Activated T-helper 2 cell treated with anti-CD3 and anti-CD28 coated beads, Interferon-gamma antibody, Interleukin-2, Interleukin-4, amounts not matched to agents 10 μg/mL and 5 μg/mL and 100 μg/mL, durations not matched to agents 14 hours and 24 hours and 36 hours (primary cell): ENCODE data around the gene EVI5. TPM values are rescaled to one million over a fixed set of nuclear protein-coding genes. Genes with fewer than 3 reads are reported as not detected.
A peak's percentile ranks its signal among the peaks of the same experiment; 100 is the strongest.
"Not testable (repeated sequence)": the region's sequence is repeated elsewhere in the genome, so short reads cannot be mapped to it uniquely, and the experiment has no call there.

ENCODE experiments used
- DNase-seq: peaks from one replicate; pipeline ENCODE4 v3.0.0; 2021; ENCODE audit warnings: low spot score
- H3K27ac Mint-ChIP-seq: one replicate; pipeline ENCODE4 v1.8.0; 2021; ENCODE audit warnings: mixed read lengths
- H3K27me3 Mint-ChIP-seq: one replicate; pipeline ENCODE4 v1.8.0; 2021; ENCODE audit warnings: low read depth, mixed read lengths
- H3K36me3 Mint-ChIP-seq: one replicate; pipeline ENCODE4 v1.8.0; 2021; ENCODE audit warnings: low read depth, mixed read lengths
- H3K4me1 Mint-ChIP-seq: one replicate; pipeline ENCODE4 v1.8.0; 2021; ENCODE audit warnings: low read depth, mixed read lengths
- H3K4me3 Mint-ChIP-seq: one replicate; pipeline ENCODE4 v1.8.0; 2021; ENCODE audit warnings: low read depth, mild to moderate bottlenecking, moderate library complexity, mixed read lengths
- H3K9me3 Mint-ChIP-seq: one replicate; pipeline ENCODE4 v1.8.0; 2021; ENCODE audit warnings: mixed read lengths
- intact Hi-C: fragments of 100-400 bp; cut with micrococcal nuclease; formaldehyde crosslinking; loops from one replicate; pipeline ENCODE4 v1.15.1; 2023
- total RNA-seq: library from RNA; stranded (reverse); gene quantifications from 2 replicates; pipeline ENCODE4 v1.2.3, GENCODE V29; 2022

Gene EVI5
- total RNA-seq, 1 donor from 2014 or later, result 60.8 TPM

- Mint-ChIP-seq H3K36me3 (peaks cover 71% of the 10 kb centered on the region), H3K27me3 (no peaks in the 10 kb centered on the region), H3K4me3 (peak overlapping the region; percentile 66), H3K4me1 (peaks cover 76% of the 10 kb centered on the region), H3K27ac (peak overlapping the region; percentile 93), H3K9me3 (peaks cover 12% of the 10 kb centered on the region)
- DNase-seq, result peak; percentile 35
- intact Hi-C loops, result loop anchor here (1.0 to 5.0 kb wide), 2 partner anchors 35 to 170 kb away; no protein-coding TSS in a partner anchor
Observed at GRCh38 chr1:92536980-92537884, 247.7 kb downstream of the EVI5 start.

- Mint-ChIP-seq H3K9me3 (peaks cover 11% of the 10 kb centered on the region), H3K4me3 (peak overlapping the region; percentile 58), H3K36me3 (peaks cover 72% of the 10 kb centered on the region), H3K27me3 (no peaks in the 10 kb centered on the region), H3K4me1 (peaks cover 79% of the 10 kb centered on the region), H3K27ac (peak overlapping the region; percentile 93)
- intact Hi-C loops, result loop anchor here (5.0 kb wide), 1 partner anchor 169 kb away; no protein-coding TSS in a partner anchor
- DNase-seq, result no peak
Observed at GRCh38 chr1:92536211-92536979, 248.5 kb downstream of the EVI5 start.

GRCh38 chr1:92532371-92532770 lies 252.5 kb downstream of the EVI5 start:
- H3K27me3 Mint-ChIP-seq, intact Hi-C loops, DNase-seq: not testable (repeated sequence)
- Mint-ChIP-seq H3K9me3 (peaks cover 11% of the 10 kb centered on the region), H3K27ac (peak overlapping the region; percentile 98), H3K36me3 (peaks cover 79% of the 10 kb centered on the region), H3K4me1 (peaks cover 75% of the 10 kb centered on the region), H3K4me3 (peak overlapping the region; percentile 85)

GRCh38 chr1:92531939-92532338 lies 253.0 kb downstream of the EVI5 start:
- peaks cover 81% of the 10 kb centered on the region for H3K36me3 Mint-ChIP-seq
- peaks cover 11% of the 10 kb centered on the region for H3K9me3 Mint-ChIP-seq
- intact Hi-C loops, H3K27me3 Mint-ChIP-seq, DNase-seq: not testable (repeated sequence)
- H3K4me3 Mint-ChIP-seq, result peak overlapping the region; percentile 85
- H3K27ac Mint-ChIP-seq, result peak overlapping the region; percentile 98
- peaks cover 73% of the 10 kb centered on the region for H3K4me1 Mint-ChIP-seq

- H3K4me3 Mint-ChIP-seq, result no peak overlapping the region
- peaks cover 48% of the 10 kb centered on the region for H3K4me1 Mint-ChIP-seq
- H3K27ac Mint-ChIP-seq, result no peak overlapping the region
- peaks cover 67% of the 10 kb centered on the region for H3K36me3 Mint-ChIP-seq
- no peaks in the 10 kb centered on the region for H3K9me3 Mint-ChIP-seq
- H3K27me3 Mint-ChIP-seq, result no peaks in the 10 kb centered on the region
- DNase-seq, result no peak
- intact Hi-C loops, result no loop called here
Observed at GRCh38 chr1:92527670-92528069, 257.2 kb downstream of the EVI5 start.

- H3K9me3 Mint-ChIP-seq, intact Hi-C loops, H3K4me3 Mint-ChIP-seq, H3K27me3 Mint-ChIP-seq, DNase-seq, H3K27ac Mint-ChIP-seq: not testable (repeated sequence)
- Mint-ChIP-seq H3K4me1 (peaks cover 30% of the 10 kb centered on the region), H3K36me3 (peaks cover 53% of the 10 kb centered on the region)
Observed at GRCh38 chr1:92524944-92525590, 259.8 kb downstream of the EVI5 start.

- H3K4me1 Mint-ChIP-seq, result peaks cover 49% of the 10 kb centered on the region
- no peak for DNase-seq
- H3K27ac Mint-ChIP-seq, result no peak overlapping the region
- H3K4me3 Mint-ChIP-seq, result no peak overlapping the region
- intact Hi-C loops, result no loop called here
- no peaks in the 10 kb centered on the region for H3K9me3 Mint-ChIP-seq
- H3K36me3 Mint-ChIP-seq, result peaks cover 66% of the 10 kb centered on the region
- no peaks in the 10 kb centered on the region for H3K27me3 Mint-ChIP-seq
Observed at GRCh38 chr1:92519043-92519442, 265.9 kb downstream of the EVI5 start.

- H3K4me1 Mint-ChIP-seq, result peaks cover 56% of the 10 kb centered on the region
- no peaks in the 10 kb centered on the region for H3K9me3 Mint-ChIP-seq
- H3K4me3 Mint-ChIP-seq, result no peak overlapping the region
- H3K27ac Mint-ChIP-seq, result peak overlapping the region; percentile 28
- peaks cover 72% of the 10 kb centered on the region for H3K36me3 Mint-ChIP-seq
- DNase-seq, result no peak
- no peaks in the 10 kb centered on the region for H3K27me3 Mint-ChIP-seq
- intact Hi-C loops, result no loop called here
Observed at GRCh38 chr1:92516574-92516973, 268.3 kb downstream of the EVI5 start.

GRCh38 chr1:92515796-92516201 lies 269.1 kb downstream of the EVI5 start:
- Mint-ChIP-seq H3K36me3 (peaks cover 78% of the 10 kb centered on the region), H3K4me3 (no peak overlapping the region), H3K9me3 (no peaks in the 10 kb centered on the region), H3K27me3 (no peaks in the 10 kb centered on the region), H3K27ac (peak overlapping the region; percentile 23), H3K4me1 (peaks cover 56% of the 10 kb centered on the region)
- no peak for DNase-seq
- intact Hi-C loops, result no loop called here

- no peaks in the 10 kb centered on the region for H3K9me3 Mint-ChIP-seq
- H3K27ac Mint-ChIP-seq, result no peak overlapping the region
- H3K36me3 Mint-ChIP-seq, result peaks cover 71% of the 10 kb centered on the region
- no peak overlapping the region for H3K4me3 Mint-ChIP-seq
- intact Hi-C loops, result no loop called here
- DNase-seq, result no peak
- H3K4me1 Mint-ChIP-seq, result peaks cover 42% of the 10 kb centered on the region
- no peaks in the 10 kb centered on the region for H3K27me3 Mint-ChIP-seq
Observed at GRCh38 chr1:92511541-92511940, 273.4 kb downstream of the EVI5 start.

- no peak for DNase-seq
- no peak overlapping the region for H3K27ac Mint-ChIP-seq
- H3K36me3 Mint-ChIP-seq, result peaks cover 55% of the 10 kb centered on the region
- no peak overlapping the region for H3K4me3 Mint-ChIP-seq
- H3K27me3 Mint-ChIP-seq, result no peaks in the 10 kb centered on the region
- peaks cover 35% of the 10 kb centered on the region for H3K4me1 Mint-ChIP-seq
- no peaks in the 10 kb centered on the region for H3K9me3 Mint-ChIP-seq
- intact Hi-C loops, result no loop called here
Observed at GRCh38 chr1:92509619-92510018, 275.3 kb downstream of the EVI5 start.

- Mint-ChIP-seq H3K27ac (peak overlapping the region; percentile 66), H3K4me1 (peaks cover 45% of the 10 kb centered on the region), H3K27me3 (no peaks in the 10 kb centered on the region), H3K4me3 (no peak overlapping the region), H3K9me3 (no peaks in the 10 kb centered on the region), H3K36me3 (peaks cover 31% of the 10 kb centered on the region)
- intact Hi-C loops, result no loop called here
- DNase-seq, result no peak
Observed at GRCh38 chr1:92505015-92505692, 279.8 kb downstream of the EVI5 start.
